Measurements from ENCODE around the gene GABARAP. TPM values are rescaled to one million over a fixed set of nuclear protein-coding genes. Genes with fewer than 3 reads are reported as not detected.
A peak's percentile ranks its signal among the peaks of the same experiment; 100 is the strongest.

GABARAP gene
- total and polyA plus RNA-seq, 2 of the 8 experiments (the other 6 are each of a cell fraction or from before 2014, with no cell fraction given), result 252 to 581 TPM

DNA sequence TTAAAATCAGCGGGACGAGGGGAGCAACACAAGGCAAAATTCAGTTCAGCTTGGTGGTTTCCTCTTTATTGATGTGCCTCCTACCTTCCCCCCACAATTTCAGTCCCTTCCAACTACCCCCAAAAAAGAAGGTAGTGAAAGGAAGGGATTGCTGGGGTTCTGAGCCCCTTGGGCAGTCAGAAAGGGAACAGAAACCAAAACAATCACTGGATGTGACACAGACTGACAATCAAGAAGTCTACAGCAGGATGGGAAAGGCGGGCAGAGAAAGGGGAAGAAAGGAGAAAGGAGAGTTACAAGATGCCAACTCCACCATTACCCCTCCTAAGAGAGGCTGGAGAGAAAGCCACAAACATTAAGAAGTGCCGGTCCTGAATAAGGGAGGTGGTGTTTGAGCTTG, 1.9 kb downstream of the GABARAP start:
- no peak overlapping the region for H3K23ac ChIP-seq (ENCODE audit: insufficient read length)
- H3K4me2 ChIP-seq (ENCODE audit: insufficient read depth in 1 of 2, low read depth in 2 of 2, low read length in 2 of 2), result peak overlapping the region; percentile 92 to 93; a peak in 3 of 4 replicates
- H2AFZ ChIP-seq (ENCODE audit: low read length), result no peak overlapping the region
- no peak overlapping the region for H2AK5ac ChIP-seq (ENCODE audit: low read depth, low read length)
- H3K27ac ChIP-seq (ENCODE audit: low read depth, low read length), result no peak overlapping the region; the same call in 1 of the 2 replicates
- no peak overlapping the region for H3K18ac ChIP-seq (ENCODE audit: extremely low read depth, low read length)
- TF ChIP-seq GTF2F1 (IDR thresholded peaks at IDR 0.05; ENCODE audit: borderline replicate concordance, low read depth, low read length) (no peak), KDM5A (IDR thresholded peaks at IDR 0.05; ENCODE audit: low read length) (no peak), SIX5 (IDR thresholded peaks at IDR 0.05; ENCODE audit: low read depth, low read length) (no peak), CBX8 (IDR thresholded peaks at IDR 0.05; ENCODE audit: borderline replicate concordance, low read depth, low read length) (no peak), MAFK (IDR thresholded peaks at IDR 0.05; ENCODE audit: low read depth, low read length) (no peak), KDM4A (IDR thresholded peaks at IDR 0.05; ENCODE audit: low read depth, low read length, severe bottlenecking) (no peak), TBP (IDR thresholded peaks at IDR 0.05; ENCODE audit: low read depth, low read length) (no peak), RAD21 (IDR thresholded peaks at IDR 0.05 in 1 of 2, conservative IDR thresholded peaks at IDR 0.05 in 1 of 2; ENCODE audit: low read depth in 2 of 2, low read length in 2 of 2) (no peak), GABPA (IDR thresholded peaks at IDR 0.05; ENCODE audit: borderline replicate concordance, insufficient read depth, low read length) (no peak), SP1 (IDR thresholded peaks at IDR 0.05; ENCODE audit: low read depth, low read length) (no peak; the same call in 1 of the 2 replicates)
- TF ChIP-seq, protein P1, sequence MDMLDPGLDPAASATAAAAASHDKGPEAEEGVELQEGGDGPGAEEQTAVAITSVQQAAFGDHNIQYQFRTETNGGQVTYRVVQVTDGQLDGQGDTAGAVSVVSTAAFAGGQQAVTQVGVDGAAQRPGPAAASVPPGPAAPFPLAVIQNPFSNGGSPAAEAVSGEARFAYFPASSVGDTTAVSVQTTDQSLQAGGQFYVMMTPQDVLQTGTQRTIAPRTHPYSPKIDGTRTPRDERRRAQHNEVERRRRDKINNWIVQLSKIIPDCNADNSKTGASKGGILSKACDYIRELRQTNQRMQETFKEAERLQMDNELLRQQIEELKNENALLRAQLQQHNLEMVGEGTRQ (IDR thresholded peaks at IDR 0.05; ENCODE audit: low read length), result no peak
- H3K9me3 ChIP-seq (ENCODE audit: insufficient read depth in 2 of 2, low read depth in 1 of 2, low read length in 1 of 2), result no peaks in the 10 kb centered on the region
- no peak overlapping the region for H2BK15ac ChIP-seq (ENCODE audit: low read length)
- no peak overlapping the region for H2BK120ac ChIP-seq (replicated peaks; ENCODE audit: low read depth, low read length)
- no peak overlapping the region for H3K56ac ChIP-seq (replicated peaks; ENCODE audit: insufficient read length, low read depth, low read length)
- H4K8ac ChIP-seq (ENCODE audit: extremely low read depth, insufficient read depth, low read length), result no peak overlapping the region
- peaks cover 8% of the 10 kb centered on the region; the same call in 1 of the 2 replicates for H3K79me1 ChIP-seq (ENCODE audit: low read depth, low read length)
- peak overlapping the region; percentile 19 to 90 (median 77); a peak in 3 of 8 replicates for H3K4me3 ChIP-seq (ENCODE audit: extremely low read depth in 1 of 4, insufficient read depth in 2 of 4, low read depth in 3 of 4, low read length in 4 of 4)
- ChIA-PET POLR2A (ENCODE audit: partially characterized antibody) (interaction anchor here (0.9 to 19.7 kb wide), 10 partner anchors 8 to 84 kb away, joined by 3 to 386 read pairs (median 8); partner anchors contain the start of genes ACADVL, CLDN7, CTDNEP1 and DLG4), CTCF (ENCODE audit: partially characterized antibody) (interaction anchor here (0.8 to 6.4 kb wide), 4 partner anchors 20 to 208 kb away, joined by 3 to 46 read pairs (median 14); partner anchors contain the start of genes ACADVL and DLG4)
- H3K4me1 ChIP-seq (replicated peaks in 1 of 4; ENCODE audit: control insufficient read depth in 3 of 4, insufficient read depth in 4 of 4, low read length in 3 of 4), result peaks cover 5 to 20% (median 12%) of the 10 kb centered on the region in 4 experiments; a peak in 6 of 7 replicates
- no peak overlapping the region for H4K91ac ChIP-seq (replicated peaks; ENCODE audit: insufficient read length, low read length)
- no peak overlapping the region for H2BK20ac ChIP-seq (ENCODE audit: low read length)
- no peak overlapping the region for H3K4ac ChIP-seq (replicated peaks; ENCODE audit: insufficient read length, low read depth, low read length)
- DNase-seq (ENCODE audit: low read depth in 1 of 2, low spot score in 2 of 2) (no peak), FAIRE-seq (no peak)
- H3K14ac ChIP-seq (ENCODE audit: insufficient read length), result no peak overlapping the region
- H3K9ac ChIP-seq (replicated peaks in 1 of 4; ENCODE audit: extremely low read depth in 1 of 4, low read depth in 3 of 4, low read length in 3 of 4), result no peak overlapping the region
- H2BK5ac ChIP-seq (ENCODE audit: low read depth, low read length), result no peak overlapping the region
- peaks cover 10 to 15% of the 10 kb centered on the region in 2 experiments for H4K20me1 ChIP-seq (replicated peaks in 1 of 2; ENCODE audit: control insufficient read depth in 1 of 2, insufficient read depth in 2 of 2, low read length in 2 of 2)
- no peak overlapping the region for H2BK12ac ChIP-seq (ENCODE audit: low read depth, low read length)
- peaks cover 12 to 45% (median 30%) of the 10 kb centered on the region in 4 experiments; a peak in 7 of 8 replicates for H3K36me3 ChIP-seq (ENCODE audit: control insufficient read depth in 2 of 4, insufficient read depth in 4 of 4, low read length in 3 of 4)
- H3K27me3 ChIP-seq (replicated peaks in 1 of 4; ENCODE audit: control insufficient read depth in 3 of 4, extremely low read depth in 1 of 4, insufficient read depth in 3 of 4, low read length in 3 of 4), result no peaks in the 10 kb centered on the region
- 84% methylated on average over 4 of the region's 4 CpGs; no CpG with 5 or more reads in 1 of the 2 experiments for WGBS, 2 experiments (ENCODE audit: extremely low coverage in 1 of 2, insufficient coverage in 1 of 2, insufficient read length in 1 of 2, insufficient replicate concordance in 2 of 2, low coverage in 1 of 2, low lambda C conversion rate in 2 of 2, missing lambda C conversion rate in 1 of 2)
- H4K5ac ChIP-seq (ENCODE audit: insufficient read length, low read depth, low read length), result no peak overlapping the region
- peaks cover 18% of the 10 kb centered on the region for H3K23me2 ChIP-seq (ENCODE audit: low read depth, low read length)
- H3K79me2 ChIP-seq (ENCODE audit: control insufficient read depth in 1 of 2, insufficient read depth in 2 of 2, low read length in 2 of 2), result peaks cover 0 to 48% of the 10 kb centered on the region in 2 experiments; a peak in 2 of 4 replicates
